A172 (cell line): Measurements from ENCODE around the gene SHISA7. TPM values are rescaled to one million over a fixed set of nuclear protein-coding genes. Genes with fewer than 3 reads are reported as not detected.
"Not testable (repeated sequence)": the region's sequence is repeated elsewhere in the genome, so short reads cannot be mapped to it uniquely, and the experiment has no call there.

ENCODE experiments used
- DNase-seq: peaks from one replicate; pipeline ENCODE4 v3.0.0-alpha.2; 2015; ENCODE audit warnings: low spot score
- total RNA-seq: library from RNA; depleted of rRNA; stranded (reverse); fragments of >200 nt; shearing (Covaris generic); gene quantifications from 2 replicates; pipeline ENCODE4 v1.2.3, GENCODE V29; 2014

The SHISA7 gene
- total RNA-seq, 1 experiment from 2014 or later, result not detected

DNA sequence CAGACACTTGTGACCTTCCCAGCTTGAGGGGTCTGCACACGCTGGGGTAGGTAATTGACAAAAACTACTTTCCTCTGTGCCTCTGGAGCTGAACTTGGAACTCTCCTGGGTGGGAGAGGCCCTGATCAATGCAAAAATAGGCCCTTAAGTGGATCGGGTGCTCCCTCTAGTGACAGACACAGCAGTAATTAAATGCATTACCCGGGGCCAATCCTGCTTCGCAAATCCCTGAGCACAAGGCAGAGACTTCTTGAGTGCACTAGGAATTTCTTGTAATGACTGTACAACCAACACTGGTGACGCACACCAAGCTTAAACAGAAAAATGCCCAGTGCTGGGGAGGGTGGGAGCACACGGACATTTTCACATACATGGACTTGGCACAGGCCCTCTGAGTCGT is 24.9 kb downstream of the SHISA7 start:
- peak; percentile 90 for DNase-seq

DNA sequence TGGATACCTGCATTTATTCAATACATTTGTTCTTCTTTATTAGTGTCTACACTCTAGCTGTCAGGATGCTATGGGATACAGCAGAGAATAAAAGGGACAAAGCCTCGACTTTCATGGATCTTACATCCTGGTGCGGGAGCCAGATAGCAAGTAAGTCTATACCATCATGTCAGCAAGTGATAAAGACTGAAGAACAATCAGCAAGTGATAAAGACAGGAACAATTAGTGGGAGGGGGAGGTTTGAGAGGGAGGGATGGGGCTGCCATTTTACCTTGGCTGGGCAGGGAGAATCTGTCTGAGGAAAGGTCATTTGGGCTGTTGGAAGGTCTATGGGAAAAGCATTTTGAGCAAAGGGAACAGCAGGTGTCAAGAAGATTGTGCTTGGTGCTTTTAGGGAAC is 32.9 kb downstream of the SHISA7 start:
- DNase-seq, result no peak

DNA sequence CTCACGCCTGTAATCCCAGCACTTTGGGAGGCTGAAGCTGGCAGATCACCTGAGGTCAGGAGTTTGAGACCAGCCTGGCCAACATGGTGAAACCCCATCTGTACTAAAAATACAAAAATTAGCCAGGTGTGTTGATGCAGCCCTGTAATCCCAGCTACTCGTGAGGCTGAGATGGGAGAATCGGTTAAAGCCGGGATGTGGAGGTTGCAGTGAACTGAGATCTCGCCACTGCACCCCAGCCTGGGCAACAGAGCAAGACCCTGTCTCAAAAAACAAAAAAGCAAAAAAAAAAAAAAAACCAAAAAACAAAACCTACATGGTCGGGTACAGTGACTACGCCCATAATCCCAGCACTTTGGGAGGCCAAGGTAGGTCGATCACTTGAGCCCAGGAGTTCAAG is 33.9 kb downstream of the SHISA7 start:
- not testable (repeated sequence) for DNase-seq

DNA sequence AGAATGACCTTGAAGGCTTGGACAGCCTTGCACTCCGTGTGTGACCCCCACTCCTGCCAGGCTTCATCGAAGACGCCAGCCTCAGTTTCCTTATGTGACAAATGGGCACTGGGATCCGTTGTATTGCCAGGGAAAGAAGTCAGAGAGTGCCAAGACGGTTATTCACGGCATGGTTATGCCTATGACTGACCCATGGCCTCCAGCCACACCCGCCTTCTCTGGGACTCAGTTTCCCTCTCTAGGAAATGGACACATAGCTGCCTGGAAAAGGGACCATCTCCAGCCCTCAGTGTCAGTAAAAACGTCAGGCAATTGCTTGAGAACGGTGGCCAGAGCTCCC is 34.6 kb downstream of the SHISA7 start:
- no peak for DNase-seq

DNA sequence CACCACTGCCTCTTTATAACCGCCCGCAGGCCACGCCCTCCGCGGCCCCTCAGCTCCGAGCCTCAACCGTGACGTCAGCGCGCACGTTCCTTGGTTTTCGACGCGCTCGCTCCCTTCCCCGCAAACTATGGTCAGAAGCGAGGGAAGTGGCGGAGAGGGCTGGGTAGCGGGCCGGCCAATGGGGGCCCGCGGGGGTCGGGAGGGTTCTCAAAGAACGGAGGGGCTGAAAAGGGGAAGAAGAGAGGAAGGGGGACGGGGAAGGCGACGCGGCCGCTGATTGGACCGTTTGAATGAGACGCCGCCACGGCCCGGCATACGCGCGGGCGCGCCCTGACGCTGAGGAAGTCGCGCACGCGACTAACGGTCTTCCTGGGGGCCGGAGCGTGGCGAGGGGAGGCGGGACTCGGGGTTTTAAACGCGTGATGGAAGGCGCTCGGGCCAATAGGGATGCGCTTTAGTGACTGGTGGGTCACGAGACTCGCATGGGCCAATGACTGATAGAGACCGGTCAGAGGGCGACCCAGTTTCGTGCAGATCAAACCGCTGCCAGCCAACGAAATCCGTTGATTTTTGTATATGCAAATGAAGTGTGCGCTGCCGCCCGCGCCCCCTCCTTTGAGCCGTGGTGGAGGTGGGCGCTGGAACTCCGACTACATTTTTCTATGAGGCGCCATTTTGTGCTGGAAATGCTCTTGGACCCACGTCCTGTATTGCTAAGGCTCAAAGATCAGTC is 35.1 kb downstream of the SHISA7 start:
- DNase-seq, result peak; percentile 100

DNA sequence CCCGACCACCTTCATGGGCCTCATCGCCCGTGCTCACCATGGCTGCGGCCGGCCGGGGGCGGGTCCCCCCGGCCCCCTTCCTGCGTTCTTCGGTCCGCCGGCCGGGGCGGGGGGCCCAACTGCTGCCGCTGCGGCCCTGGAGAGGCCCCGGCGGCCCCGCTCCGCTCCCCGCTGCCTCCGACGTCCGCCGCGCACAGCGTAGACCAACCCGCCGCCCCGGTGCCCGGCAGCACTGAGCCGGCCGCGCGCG is 35.6 kb downstream of the SHISA7 start, which contains the start of gene UBE2S:
Gene UBE2S (minus strand): TSS at position 239 of the 250 bp plus-strand sequence. CDS start 199 bp downstream, at position 40.
- not testable (repeated sequence) for DNase-seq

DNA sequence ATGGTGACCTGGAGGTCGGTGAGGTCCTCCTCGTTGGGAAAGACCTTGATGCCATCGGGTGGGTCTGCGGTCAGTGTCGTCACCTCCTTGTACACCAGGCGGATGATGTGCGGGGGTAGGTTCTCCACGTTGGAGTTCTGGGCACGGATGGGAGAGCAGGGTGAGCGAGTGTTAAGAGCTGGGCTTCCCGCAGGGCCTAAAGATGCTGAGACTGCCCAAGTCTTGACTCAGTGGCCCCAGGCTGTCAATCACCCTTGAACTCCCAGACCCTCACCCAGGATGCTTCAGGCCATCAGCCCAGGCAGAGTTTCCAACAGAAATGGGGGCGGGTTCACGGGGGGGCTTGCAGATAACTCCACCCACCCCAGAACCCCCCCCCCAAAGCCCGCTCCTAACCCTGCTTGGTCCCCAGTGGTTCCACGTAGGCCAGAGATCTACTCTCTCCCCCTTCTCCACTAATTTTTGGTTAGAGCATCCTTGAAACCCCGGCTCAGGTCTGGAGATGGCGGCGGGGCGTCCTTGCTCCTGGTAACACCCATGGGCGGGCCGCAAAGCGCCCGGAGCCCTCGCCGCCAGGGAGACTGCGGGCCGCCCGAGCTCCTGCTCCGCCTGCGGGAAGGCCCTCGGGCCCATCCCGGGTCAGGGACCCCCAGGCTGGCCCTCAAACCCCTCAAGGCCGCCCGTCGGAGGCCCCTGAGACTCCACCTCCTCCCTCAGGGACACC is 36.1 kb downstream of the SHISA7 start:
- no peak for DNase-seq

DNA sequence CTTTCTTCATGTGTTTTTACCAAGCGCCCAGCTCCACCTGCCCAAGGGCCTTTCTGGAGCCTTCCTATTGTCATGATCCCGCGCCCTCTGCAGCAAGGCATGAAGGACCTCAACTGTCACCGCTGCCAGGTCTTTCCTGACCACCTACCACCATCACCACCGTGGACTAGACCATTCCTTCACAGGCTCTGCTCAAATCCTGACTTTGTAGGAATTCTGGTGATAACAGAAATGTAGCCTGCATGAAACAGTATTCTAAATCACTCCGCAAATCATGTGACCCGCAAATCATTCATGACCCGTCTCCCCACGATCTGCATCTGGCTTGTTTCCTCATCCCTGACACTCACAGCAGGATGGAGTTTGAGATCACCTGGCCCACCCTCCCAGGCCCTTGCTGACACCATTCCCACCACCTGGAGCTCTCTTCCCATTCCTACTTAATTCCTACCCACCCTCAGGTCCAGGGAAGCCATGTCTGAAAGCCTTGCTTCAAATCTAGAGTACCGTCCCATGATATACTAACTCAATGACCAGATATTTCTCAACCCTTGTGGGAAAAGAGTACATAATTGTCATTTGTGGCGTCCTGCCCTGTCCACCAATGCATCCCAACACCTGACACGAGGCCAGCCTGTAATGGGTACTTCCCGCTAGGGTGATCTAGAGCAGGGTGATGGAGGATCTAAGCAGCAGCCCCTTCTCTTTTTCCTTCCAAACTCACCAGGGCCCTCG is 36.8 kb downstream of the SHISA7 start:
- no peak for DNase-seq

DNA sequence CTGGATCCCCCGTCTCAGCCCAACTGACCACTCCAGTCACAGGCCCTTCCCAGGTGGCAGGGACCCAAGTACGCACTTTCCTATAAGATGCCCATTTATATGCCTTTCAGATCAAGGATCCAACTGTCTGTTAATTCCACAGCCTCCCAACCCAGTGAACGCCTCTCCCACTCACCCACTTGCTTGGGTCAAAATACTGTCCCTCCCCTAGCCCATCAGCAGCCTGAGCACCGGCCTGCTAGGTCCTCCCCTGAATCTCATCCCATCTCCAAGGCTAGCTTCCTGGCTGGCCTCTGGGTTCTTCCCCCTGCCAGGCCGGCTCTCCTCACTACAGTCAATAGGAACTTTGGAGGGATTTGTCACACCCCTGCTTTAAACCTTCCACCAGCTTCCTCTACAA is 37.5 kb downstream of the SHISA7 start:
- no peak for DNase-seq

DNA sequence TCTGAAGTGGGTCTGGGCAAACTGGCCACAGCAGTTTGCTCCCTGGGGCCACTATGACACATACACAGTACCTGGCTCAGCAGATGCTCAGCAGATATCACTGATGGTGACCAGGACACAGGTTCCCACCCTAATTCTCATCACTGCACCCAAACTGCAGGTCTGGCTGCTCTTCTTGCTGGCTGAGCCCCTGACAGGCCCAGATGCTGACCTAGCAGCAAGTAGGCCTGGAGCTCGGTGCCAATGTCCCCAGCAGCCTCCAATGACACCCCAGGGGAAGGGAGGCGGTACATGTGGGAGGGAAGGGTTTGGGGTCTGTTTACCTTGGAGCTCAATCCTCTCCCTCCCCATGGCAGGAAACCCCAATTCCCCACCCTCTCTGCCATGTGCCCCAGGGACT is 40.6 kb downstream of the SHISA7 start:
- DNase-seq, result no peak

DNA sequence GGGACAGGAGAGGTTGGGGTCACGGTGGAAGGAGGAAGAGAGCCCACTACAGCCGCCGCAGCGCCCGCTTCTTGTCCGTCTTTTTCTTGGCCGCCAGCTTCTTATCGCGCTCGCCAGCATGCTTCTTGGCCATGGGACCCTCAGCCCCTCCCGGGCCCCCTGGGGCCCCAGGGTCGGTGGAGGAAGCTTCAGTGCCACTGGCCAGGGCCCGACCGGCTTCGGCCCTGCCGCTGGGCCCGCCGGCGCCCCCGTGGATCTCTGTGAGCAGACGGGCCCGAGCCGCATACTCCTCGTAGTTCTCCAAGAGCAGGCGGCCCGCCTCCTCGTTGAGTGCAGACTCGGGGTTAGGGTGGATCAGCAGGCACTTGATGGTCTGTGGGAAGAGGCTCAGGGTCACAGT is 41.7 kb downstream of the SHISA7 start:
- not testable (repeated sequence) for DNase-seq

DNA sequence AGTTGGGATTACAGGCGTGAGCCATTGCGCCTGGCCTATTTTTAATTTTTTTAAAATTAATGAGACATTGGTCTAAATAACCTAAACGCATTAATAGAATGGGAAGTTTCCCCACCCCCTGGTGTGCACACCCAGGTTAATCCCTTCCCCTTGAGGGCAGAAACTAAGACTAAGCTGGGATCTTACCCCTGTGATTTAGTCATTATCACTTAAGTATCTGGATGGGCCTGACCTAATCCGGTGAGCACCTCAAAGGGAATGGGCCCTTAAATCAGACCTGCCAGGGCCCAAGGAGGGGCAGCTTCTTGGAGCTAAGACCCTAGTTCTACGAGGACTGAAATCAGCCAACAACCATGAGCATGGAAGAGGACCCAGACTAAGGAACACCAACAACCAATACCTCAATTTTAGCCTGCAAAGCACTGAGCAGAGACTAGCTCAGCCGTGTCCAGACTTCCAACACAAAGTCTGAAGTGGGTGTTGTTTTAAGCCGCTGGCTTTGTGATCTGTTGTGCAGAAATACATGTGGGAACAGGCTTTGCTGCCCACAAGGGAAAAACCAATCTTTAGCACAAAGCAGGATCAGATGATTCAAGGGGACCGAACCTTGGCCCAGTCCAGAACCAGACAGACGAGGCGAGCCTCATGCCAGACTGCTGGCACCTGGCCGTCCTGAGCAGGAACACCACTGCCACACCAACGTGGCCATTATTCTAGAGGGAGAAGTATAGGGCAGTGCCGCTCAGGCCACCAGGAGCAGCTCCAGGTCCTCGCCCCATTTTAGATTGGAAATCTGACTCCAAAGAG is 42.6 kb downstream of the SHISA7 start:
- DNase-seq, result no peak

DNA sequence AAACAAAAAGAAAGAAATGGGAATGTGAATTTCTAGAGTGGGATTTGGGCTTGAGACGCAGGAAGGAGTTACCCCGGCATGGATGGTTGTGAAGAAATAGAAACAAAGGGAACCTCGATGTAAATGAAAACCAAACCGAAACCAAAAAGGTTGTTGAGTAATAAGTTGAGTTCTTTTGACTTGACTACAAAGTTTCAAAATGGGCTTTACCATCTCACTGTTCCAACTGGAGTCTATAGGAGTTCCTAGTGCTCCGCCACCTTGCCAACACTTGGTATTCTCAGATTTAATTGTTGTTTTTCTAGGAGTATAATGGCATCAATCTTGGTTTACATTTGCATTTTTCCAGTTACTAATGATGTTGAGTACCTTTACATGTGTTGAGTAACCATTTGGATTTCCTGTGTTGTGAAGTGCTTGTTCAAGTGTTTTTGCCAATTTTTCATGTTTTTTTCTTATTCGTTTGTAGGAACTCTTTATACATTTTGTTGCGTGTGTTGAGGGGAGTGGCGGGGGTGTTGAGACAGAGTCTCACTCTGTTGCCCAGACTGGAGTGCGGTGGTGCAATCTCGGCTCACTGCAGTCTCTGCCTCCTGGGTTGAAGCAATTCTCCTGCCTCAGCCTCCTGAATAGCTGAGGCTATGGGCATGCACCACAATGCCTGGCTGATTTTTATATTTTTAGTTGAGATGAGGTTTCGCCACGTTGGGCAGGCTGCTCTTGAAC is 44.7 kb downstream of the SHISA7 start:
- DNase-seq, result no peak

DNA sequence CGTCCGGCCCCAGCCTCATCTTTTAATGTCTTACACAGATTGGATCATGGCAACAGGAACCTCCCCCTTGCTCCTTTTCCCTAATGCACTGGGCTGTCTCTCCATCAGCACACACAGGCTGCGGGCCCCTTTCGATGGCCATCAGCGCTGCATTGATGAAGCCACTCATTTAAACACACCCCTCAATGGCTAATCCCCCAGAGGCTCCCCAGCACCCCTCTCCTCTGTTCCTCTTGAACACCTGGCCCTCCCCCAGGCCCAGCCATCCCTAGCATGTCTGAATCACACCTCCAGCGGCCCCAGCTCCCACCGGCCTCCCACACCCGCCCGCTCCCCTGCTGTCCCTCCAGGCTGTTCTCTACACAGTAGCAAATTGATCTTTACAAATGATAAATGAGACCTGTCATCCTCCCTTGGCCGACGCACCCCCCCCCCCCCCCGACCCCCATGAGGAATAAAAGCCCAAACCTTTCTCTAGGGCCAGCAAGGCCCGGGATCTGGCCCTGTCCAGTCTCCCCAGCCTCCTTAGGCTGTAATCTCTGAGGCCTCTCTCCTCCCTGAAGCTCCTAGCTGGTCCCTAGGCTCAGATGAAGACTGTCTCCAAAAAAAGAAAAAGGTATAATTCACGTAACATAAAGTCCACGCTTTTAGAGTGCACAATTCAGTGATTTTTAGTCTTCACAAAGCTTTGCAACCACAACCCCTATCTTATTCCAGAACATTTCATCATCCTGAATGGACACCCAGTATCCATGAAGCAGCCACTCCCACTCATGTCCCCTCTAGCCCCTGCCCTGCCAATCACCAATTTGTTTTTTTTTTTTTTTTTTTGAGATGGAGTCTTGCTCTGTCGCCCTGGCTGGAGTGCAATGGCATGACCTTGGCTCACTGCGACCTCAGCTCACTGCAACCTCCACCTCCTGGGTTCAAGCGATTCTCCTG is 50.0 kb downstream of the SHISA7 start:
- no peak for DNase-seq

DNA sequence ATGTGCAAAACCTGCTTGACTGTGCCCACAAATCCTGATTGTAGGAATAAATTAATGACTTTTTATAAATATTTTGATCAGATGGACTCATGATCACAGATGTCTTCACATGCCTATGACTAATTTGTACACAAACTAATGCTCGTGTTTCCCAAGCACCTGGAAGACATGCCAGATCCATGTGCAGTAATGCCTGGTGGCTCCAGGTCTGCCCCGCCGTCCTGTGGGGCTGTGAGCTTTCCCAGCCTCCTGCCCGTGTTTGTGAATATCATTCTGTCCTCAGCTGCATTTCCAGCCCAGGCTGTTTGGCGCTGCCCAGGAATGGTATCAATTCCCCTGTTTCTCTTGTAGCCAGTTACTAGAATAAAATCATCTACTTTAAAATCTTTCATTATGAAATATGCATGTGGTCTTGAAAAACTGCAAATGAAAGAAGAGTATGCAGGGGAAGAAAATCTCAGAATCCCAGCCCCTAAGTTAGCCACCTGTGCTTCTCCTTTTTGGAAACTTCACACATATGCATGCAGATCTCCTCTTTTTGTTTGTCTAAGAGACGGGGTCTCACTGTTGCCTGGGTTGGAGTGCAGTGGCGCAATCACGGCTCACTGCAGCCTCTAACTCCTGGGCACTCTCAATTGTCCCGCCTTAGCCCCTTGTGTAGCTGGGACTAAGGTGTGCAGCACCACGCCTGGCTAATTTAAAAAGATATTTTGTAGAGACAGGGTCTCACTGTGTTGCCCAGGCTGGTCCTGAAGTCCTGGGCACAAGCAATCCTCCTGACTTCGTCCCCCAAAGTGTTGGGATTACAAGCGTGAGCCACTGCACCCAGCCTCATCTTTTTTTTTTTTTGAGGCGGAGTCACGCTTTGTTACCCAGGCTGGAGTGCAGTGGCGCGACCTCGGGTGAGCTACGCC is 51.1 kb downstream of the SHISA7 start:
- DNase-seq, result no peak

DNA sequence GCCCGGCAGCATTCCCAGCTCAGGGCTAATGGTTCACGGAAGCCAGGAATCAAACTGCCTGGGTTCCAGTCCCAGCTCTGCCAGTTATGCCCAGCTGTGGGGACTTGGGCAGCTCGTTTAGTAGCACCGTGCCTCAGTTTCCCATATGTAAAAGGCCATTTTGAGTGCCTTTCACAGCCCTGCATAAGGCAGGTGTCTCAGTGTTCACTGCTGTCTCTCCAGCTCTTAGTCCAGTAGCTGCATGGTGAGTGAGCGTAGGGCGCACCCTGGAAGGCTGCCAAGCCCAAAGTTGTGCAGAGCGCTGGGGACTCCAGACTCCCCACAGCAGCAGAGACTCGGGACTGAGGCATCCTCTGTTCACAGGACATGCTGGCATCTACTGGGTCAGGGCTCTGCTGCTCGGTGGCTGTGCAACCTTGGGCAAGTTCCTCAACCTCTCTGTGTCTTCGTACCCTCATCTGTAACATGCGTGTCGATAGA is 51.9 kb downstream of the SHISA7 start:
- no peak for DNase-seq

DNA sequence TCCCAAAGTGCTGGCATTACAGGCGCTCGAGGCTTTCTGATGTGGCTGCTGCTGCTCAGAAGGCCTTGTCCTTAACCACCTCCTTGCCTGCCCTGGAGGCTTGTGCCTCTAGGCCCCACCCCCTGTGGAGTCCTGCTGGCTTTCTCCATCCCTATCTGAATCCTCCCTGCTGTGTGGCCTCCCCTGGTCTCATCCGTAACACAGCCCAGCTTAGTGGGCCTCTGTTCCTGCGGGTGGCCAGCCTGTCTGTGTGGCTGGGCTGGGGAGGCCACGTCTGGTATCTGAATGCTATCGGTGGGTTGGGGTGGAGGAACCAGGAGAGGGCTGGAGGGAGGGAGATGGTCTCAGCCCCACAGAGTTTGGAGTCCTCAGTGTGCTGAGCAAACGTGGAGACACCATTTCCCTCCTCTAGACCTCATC is 52.6 kb downstream of the SHISA7 start:
- DNase-seq, result peak; percentile 62

DNA sequence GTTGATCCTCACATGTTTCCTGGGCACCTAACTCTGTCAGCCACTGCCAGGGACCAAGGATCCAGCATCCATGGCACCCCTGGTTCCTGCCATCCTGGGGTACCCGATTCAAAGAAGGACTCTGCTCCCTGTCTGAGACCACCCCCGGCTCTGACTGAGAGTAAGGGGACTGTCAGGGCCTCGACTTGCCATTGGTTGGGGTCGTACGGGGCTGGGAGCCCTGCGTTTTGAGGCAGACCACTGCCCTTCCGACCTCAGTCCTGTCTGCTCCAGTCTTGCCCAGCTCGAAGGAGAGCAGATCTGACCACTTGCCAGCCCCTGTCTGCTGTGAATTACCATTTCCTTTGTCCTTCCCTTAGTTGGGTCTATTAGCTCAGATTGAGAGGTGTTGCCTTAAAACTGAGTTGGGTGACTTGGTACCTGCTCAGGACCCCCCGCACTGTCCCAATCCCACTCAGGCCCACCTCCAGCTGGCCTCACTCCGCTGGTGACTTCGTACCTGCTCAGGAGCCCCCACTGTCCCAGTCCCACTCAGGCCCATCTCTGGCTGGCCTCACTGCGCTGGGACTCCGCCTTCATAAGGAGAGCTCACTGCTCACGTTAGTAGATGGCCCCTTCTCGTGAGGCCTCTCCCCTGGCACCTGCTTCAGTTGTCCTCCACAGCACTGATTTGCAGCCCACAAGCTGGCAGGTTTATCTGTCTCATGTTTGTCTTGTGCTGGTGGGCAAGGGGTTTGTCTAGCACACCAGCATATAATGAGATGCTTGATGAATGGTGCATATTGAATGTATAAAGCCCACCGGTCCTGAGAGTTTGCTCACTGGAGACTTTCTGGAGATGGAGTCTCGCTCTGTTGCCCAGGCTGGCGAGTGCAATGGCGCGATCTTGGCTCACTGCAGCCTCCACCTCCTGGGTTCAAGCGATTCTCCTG is 53.4 kb downstream of the SHISA7 start:
- no peak for DNase-seq
